Liver (tissue), 9 donors: ENCODE data around the gene NR1D1. TPM values are rescaled to one million over a fixed set of nuclear protein-coding genes. Genes with fewer than 3 reads are reported as not detected.

Experiments used
- DNase-seq: peaks from one replicate; pipeline ENCODE4 v3.0.0-alpha.2; 2017; ENCODE audit warnings: low spot score
- H3K27ac ChIP-seq, 2 donors: one replicate each; pipeline ENCODE4 v1.7.0; 2013; ENCODE audit warnings: inconsistent platforms in 2 of 2, low read length in 2 of 2, control low read depth in 1 of 2, low read depth in 1 of 2, mild to moderate bottlenecking in 1 of 2
- H3K27me3 ChIP-seq, 4 donors: one replicate each; pipeline versions ENCODE4 v1.6.1 to v1.7.0; 2013; ENCODE audit warnings: low read length in 3 of 4, inconsistent platforms in 1 of 4, mild to moderate bottlenecking in 1 of 4, moderate library complexity in 1 of 4; ENCODE audit not compliant: control insufficient read depth in 4 of 4, insufficient read depth in 4 of 4
- H3K36me3 ChIP-seq, 4 donors: one replicate each; pipeline versions ENCODE4 v1.6.1 to v1.7.0; 2013; ENCODE audit warnings: low read length in 3 of 4, mild to moderate bottlenecking in 3 of 4, low read depth in 1 of 4, moderate library complexity in 1 of 4; ENCODE audit not compliant: control insufficient read depth in 4 of 4, insufficient read depth in 3 of 4
- H3K4me1 ChIP-seq, 4 donors: one replicate each; pipeline versions ENCODE4 v1.6.1 to v1.7.0; 2013; ENCODE audit warnings: low read length in 3 of 4, mild to moderate bottlenecking in 3 of 4, moderate library complexity in 1 of 4; ENCODE audit not compliant: control insufficient read depth in 4 of 4, insufficient read depth in 4 of 4
- H3K4me3 ChIP-seq, 3 donors: one replicate each; pipeline versions ENCODE4 v1.6.1 to v1.7.0; 2013; ENCODE audit warnings: low read length in 3 of 3, control low read depth in 1 of 3, low read depth in 1 of 3, mild to moderate bottlenecking in 1 of 3
- H3K9ac ChIP-seq, 2 donors: one replicate each; pipeline ENCODE4 v1.7.0; 2013; ENCODE audit warnings: low read length in 2 of 2, mild to moderate bottlenecking in 2 of 2, moderate library complexity in 2 of 2, control low read depth in 1 of 2, low read depth in 1 of 2
- H3K9me3 ChIP-seq, 4 donors: one replicate each; pipeline versions ENCODE4 v1.6.1 to v1.7.0; 2013; ENCODE audit warnings: low read length in 3 of 4; ENCODE audit not compliant: control insufficient read depth in 4 of 4
- ATF3 ChIP-seq: IDR thresholded peaks from 2 replicates; pipeline ENCODE4 v1.6.1; 2016; ENCODE audit warnings: antibody characterized with exemption
- CTCF ChIP-seq: fragments of 150-350 bp; IDR thresholded peaks from 2 replicates; pipeline ENCODE4 v1.5.1; 2017; ENCODE audit warnings: improper control_type of control experiment, low read depth, low read length; ENCODE audit not compliant: missing input control
- EGR1 ChIP-seq, 2 donors: IDR thresholded peaks; 2 replicates each; pipeline ENCODE4 v1.6.1; 2016 to 2018; ENCODE audit warnings: antibody characterized with exemption in 2 of 2, low read depth in 2 of 2
- FOXA1 ChIP-seq: IDR thresholded peaks from 2 replicates; pipeline ENCODE4 v1.6.1; 2016; ENCODE audit warnings: antibody characterized with exemption
- FOXA2 ChIP-seq: IDR thresholded peaks from 2 replicates; pipeline ENCODE4 v1.6.1; 2016; ENCODE audit warnings: antibody characterized with exemption
- GABPA ChIP-seq, 2 donors: IDR thresholded peaks in 1 of 2; conservative IDR thresholded peaks in 1 of 2; 2 replicates each; pipeline ENCODE4 v1.6.1; 2016; ENCODE audit warnings: antibody characterized with exemption in 2 of 2, mild to moderate bottlenecking in 1 of 2, moderate library complexity in 1 of 2
- HNF4A ChIP-seq, 2 donors: conservative IDR thresholded peaks; 2 replicates each; pipeline ENCODE4 v1.6.1; 2016; ENCODE audit warnings: antibody characterized with exemption in 2 of 2, mild to moderate bottlenecking in 2 of 2
- HNF4G ChIP-seq: IDR thresholded peaks from 2 replicates; pipeline ENCODE4 v1.6.1; 2016; ENCODE audit warnings: antibody characterized with exemption
- JUND ChIP-seq, 2 donors: IDR thresholded peaks; 2 replicates each; pipeline ENCODE4 v1.6.1; 2016; ENCODE audit warnings: antibody characterized with exemption in 2 of 2
- MAX ChIP-seq: IDR thresholded peaks from 2 replicates; pipeline ENCODE4 v1.6.1; 2016; ENCODE audit warnings: antibody characterized with exemption
- NR2F2 ChIP-seq: IDR thresholded peaks from 2 replicates; pipeline ENCODE4 v1.6.1; 2016; ENCODE audit warnings: antibody characterized with exemption
- RAD21 ChIP-seq, 2 donors: IDR thresholded peaks; 2 replicates each; pipeline ENCODE4 v1.6.1; 2016; ENCODE audit warnings: antibody characterized with exemption in 2 of 2, mild to moderate bottlenecking in 2 of 2
- REST ChIP-seq: IDR thresholded peaks from 2 replicates; pipeline ENCODE4 v1.6.1; 2016; ENCODE audit warnings: antibody characterized with exemption, mild to moderate bottlenecking
- RXRA ChIP-seq, 2 donors: IDR thresholded peaks; 2 replicates each; pipeline ENCODE4 v1.6.1; 2017 to 2018; ENCODE audit warnings: antibody characterized with exemption in 2 of 2, mild to moderate bottlenecking in 1 of 2
- SP1 ChIP-seq: IDR thresholded peaks from 2 replicates; pipeline ENCODE4 v1.6.1; 2018; ENCODE audit warnings: antibody characterized with exemption, mild to moderate bottlenecking
- TAF1 ChIP-seq: conservative IDR thresholded peaks from 2 replicates; pipeline ENCODE4 v1.6.1; 2016; ENCODE audit warnings: antibody characterized with exemption, mild to moderate bottlenecking
- YY1 ChIP-seq: IDR thresholded peaks from 2 replicates; pipeline ENCODE4 v1.6.1; 2016; ENCODE audit warnings: antibody characterized with exemption, mild to moderate bottlenecking
- WGBS: extraction: QIAGEN DNeasy Blood & Tissue Kit; methylation state at CpG from one replicate; pipeline ENCODE4 v1.1.7; 2013; 5-methylcytosine and 5-hydroxymethylcytosine counted together
- polyA plus RNA-seq, 2 donors: library from polyadenylated mRNA; stranded (reverse) in 1 of 2; unstranded in 1 of 2; fragments of 200-250 nt in 1 of 2; fragments of >200 nt in 1 of 2; fragmentation: Nextera tagmentation in 1 of 2; extraction: Ambion mirVana in 1 of 2; gene quantifications; one replicate each; pipeline versions ENCODE4 v1.2.1 to v1.2.3, GENCODE V29; 2013 to 2015
- total RNA-seq, 2 donors: library from RNA; depleted of rRNA; stranded (reverse); fragments of >200 nt; gene quantifications; one replicate each; pipeline ENCODE4 v1.2.3, GENCODE V29; 2014
- TF ChIP-seq, protein P1 (sequence below): IDR thresholded peaks from 2 replicates; pipeline ENCODE4 v1.6.1; 2016; ENCODE audit warnings: antibody characterized with exemption
- donor health status: healthy.
- donor health status: healthy.
- donor health status: healthy.
- donor health status: healthy.
- donor health status: healthy.

Gene NR1D1
- total and polyA plus RNA-seq, 4 donors = 0.84 to 13.7 (median 5.6) TPM

DNA sequence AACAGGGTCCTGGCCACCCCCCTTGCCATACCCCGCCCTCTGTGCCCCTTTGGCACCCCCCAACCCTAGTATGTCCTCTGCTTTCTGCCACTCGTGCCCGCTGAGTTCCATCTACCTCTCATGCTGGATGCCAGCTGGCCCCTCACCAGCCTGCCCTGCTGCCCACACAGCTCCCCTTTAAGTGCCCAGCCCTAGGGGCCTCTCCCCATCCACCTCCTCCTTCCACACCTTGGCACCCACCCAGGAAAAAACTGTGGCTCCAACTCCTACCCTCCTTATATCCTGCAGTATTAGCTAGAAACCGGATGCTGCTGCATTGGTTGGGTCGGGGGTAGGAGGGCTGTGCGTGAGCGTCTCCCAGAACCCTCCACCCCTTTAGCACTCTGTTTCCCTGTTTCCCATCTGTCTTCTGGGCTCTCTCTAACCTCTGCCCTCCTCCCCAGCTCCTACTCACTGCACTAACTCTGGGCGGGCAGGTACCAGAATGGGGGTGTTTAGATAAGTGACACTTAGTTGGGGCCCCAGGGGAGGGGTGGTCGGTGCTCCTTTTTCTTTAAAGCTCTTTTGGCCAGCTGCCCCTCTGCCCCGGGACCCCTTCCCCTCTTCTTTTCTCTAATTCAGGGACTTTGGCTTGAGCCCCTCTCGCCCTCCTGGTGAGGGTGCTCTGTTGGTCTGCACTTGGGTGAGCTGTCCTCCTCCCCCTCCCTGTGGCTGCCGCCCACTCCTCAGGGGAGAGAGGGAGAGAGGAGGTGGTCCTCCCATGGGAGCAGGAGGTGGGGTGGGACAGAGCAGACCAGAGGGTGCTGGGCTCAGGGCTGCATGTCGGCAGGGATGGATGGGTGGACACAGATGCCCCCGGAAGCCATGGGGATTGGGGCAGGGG lies 9.9 kb downstream of the NR1D1 start:
- Histone ChIP-seq H3K4me1 (peaks cover 0 to 17% (median 12%) of the 10 kb centered on the region in 4 donors), H3K27me3 (no peaks in the 10 kb centered on the region), H3K4me3 (no peak overlapping the region), H3K9me3 (no peaks in the 10 kb centered on the region), H3K9ac (no peak overlapping the region), H3K27ac (no peak overlapping the region), H3K36me3 (peaks cover 11 to 37% (median 20%) of the 10 kb centered on the region in 4 donors)
- WGBS = 86% methylated on average over 14 of the region's 14 CpGs
- DNase-seq = no peak
- no peak for TF ChIP-seq FOXA2
- no peak for TF ChIP-seq JUND (IDR thresholded peaks at IDR 0.05)
- TF ChIP-seq CTCF = no peak
- TF ChIP-seq YY1 = no peak
- TF ChIP-seq FOXA1 = no peak
- TF ChIP-seq MAX = no peak
- TF ChIP-seq EGR1 (IDR thresholded peaks at IDR 0.05; ENCODE audit: low read depth in 2 of 2) = no peak
- TF ChIP-seq REST = no peak
- TF ChIP-seq, protein P1, sequence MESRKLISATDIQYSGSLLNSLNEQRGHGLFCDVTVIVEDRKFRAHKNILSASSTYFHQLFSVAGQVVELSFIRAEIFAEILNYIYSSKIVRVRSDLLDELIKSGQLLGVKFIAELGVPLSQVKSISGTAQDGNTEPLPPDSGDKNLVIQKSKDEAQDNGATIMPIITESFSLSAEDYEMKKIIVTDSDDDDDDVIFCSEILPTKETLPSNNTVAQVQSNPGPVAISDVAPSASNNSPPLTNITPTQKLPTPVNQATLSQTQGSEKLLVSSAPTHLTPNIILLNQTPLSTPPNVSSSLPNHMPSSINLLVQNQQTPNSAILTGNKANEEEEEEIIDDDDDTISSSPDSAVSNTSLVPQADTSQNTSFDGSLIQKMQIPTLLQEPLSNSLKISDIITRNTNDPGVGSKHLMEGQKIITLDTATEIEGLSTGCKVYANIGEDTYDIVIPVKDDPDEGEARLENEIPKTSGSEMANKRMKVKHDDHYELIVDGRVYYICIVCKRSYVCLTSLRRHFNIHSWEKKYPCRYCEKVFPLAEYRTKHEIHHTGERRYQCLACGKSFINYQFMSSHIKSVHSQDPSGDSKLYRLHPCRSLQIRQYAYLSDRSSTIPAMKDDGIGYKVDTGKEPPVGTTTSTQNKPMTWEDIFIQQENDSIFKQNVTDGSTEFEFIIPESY = no peak
- TF ChIP-seq RAD21 (IDR thresholded peaks at IDR 0.05) = no peak
- no peak for TF ChIP-seq TAF1
- TF ChIP-seq SP1 = no peak
- no peak for TF ChIP-seq HNF4G
- TF ChIP-seq HNF4A (conservative IDR thresholded peaks at IDR 0.05) = no peak
- TF ChIP-seq GABPA (IDR thresholded peaks at IDR 0.05 in 1 of 2, conservative IDR thresholded peaks at IDR 0.05 in 1 of 2) = no peak
- no peak for TF ChIP-seq NR2F2
- no peak for TF ChIP-seq RXRA (IDR thresholded peaks at IDR 0.05)
- no peak for TF ChIP-seq ATF3
